Omental fat pad (tissue), 4 donors: ENCODE measurements around the gene EIF4B. TPM values are rescaled to one million over a fixed set of nuclear protein-coding genes. Genes with fewer than 3 reads are reported as not detected.

ENCODE experiments used
- ATAC-seq: fragments of 150-250 bp; one replicate; pipeline ENCODE4 v1.9.1; 2016; ENCODE audit warnings: mild to moderate bottlenecking, moderate library complexity; ENCODE audit not compliant: low FRiP score
- DNase-seq: peaks from one replicate; pipeline ENCODE4 v3.0.0-alpha.2; 2019; ENCODE audit warnings: low spot score
- CTCF ChIP-seq, 3 donors: fragments of 450-650 bp; IDR thresholded peaks; one replicate each; pipeline ENCODE4 v1.5.1; 2016 to 2017; ENCODE audit warnings: antibody characterized with exemption in 3 of 3, mild to moderate bottlenecking in 3 of 3, moderate library complexity in 2 of 3
- total RNA-seq, 4 donors: library from RNA; depleted of rRNA; stranded (reverse); fragments of >200 nt; gene quantifications; one replicate each; pipeline ENCODE4 v1.1.0, GENCODE V29; 2016

Gene EIF4B
- total RNA-seq, 4 donors from 2014 or later = 449 to 633 (median 553) TPM

- no peak for TF ChIP-seq CTCF (IDR thresholded peaks at IDR 0.05)
- no peak for DNase-seq
- ATAC-seq = no peak
These were observed 39.4 kb downstream of the EIF4B start for GRCh38 chr12:53045696-53046045.

- TF ChIP-seq CTCF (IDR thresholded peaks at IDR 0.05) = no peak
- no peak for DNase-seq
- peak; percentile 1 for ATAC-seq
These were observed 40.5 kb downstream of the EIF4B start for GRCh38 chr12:53046655-53047220.

- no peak for DNase-seq
- peak in 1 of 3 donors; percentile 24 for TF ChIP-seq CTCF (IDR thresholded peaks at IDR 0.05)
- ATAC-seq = peak; percentile 70
These were observed 41.2 kb downstream of the EIF4B start for GRCh38 chr12:53047221-53048032.

GRCh38 chr12:53048033-53048779 lies 42.0 kb downstream of the EIF4B start:
- no peak for ATAC-seq
- no peak for DNase-seq
- TF ChIP-seq CTCF (IDR thresholded peaks at IDR 0.05) = no peak

GRCh38 chr12:53048780-53049401 lies 42.6 kb downstream of the EIF4B start:
- ATAC-seq (no peak), DNase-seq (no peak)
- no peak for TF ChIP-seq CTCF (IDR thresholded peaks at IDR 0.05)

- DNase-seq = no peak
- peak; percentile 7 for ATAC-seq
- TF ChIP-seq CTCF (IDR thresholded peaks at IDR 0.05) = no peak
These were observed 43.5 kb downstream of the EIF4B start, which contains the start of gene TNS2 for GRCh38 chr12:53049571-53050318. Gene TNS2 (plus strand): TSS chr12:53050065. CDS start chr12:53050186, 121 bp downstream.
